GDM1 (cell line): ENCODE measurements around the gene F11R.
"Not testable (repeated sequence)": the region's sequence is repeated elsewhere in the genome, so short reads cannot be mapped to it uniquely, and the experiment has no call there.

ENCODE experiments used
- DNase-seq: peaks from one replicate; lab custom pipeline; 2025; lab: John Stamatoyannopoulos, UW

Gene F11R

DNA sequence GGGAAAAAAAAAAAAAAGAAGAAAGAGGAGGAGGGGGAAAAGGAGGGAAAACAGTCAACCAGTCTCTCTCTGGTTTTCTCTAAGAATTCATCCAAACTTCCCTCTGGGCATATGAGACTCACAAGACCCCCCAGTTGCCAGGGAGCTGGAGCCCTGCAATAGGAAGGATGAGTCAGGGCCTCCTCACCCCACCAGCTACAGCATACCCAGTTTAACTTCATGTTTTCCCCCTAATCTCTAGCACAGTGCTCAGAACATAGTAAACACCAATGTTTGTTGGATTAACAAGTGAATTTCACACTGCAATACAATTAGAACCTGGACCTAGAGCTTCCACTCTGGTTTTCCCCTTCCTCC lies 7.8 kb downstream of the F11R start:
- peak; percentile 42 for DNase-seq

- no peak for DNase-seq
Measured at GRCh38 chr1:161012420-161012819, 8.5 kb downstream of the F11R start.

GRCh38 chr1:161009602-161010211 lies 11.2 kb downstream of the F11R start:
- DNase-seq: no peak

- no peak for DNase-seq
Measured at GRCh38 chr1:161008869-161009510, 12.0 kb downstream of the F11R start.

- no peak for DNase-seq
Measured at GRCh38 chr1:161007369-161007768, 13.6 kb downstream of the F11R start.

- DNase-seq: no peak
Measured at GRCh38 chr1:161006563-161006962, 14.4 kb downstream of the F11R start.

DNA sequence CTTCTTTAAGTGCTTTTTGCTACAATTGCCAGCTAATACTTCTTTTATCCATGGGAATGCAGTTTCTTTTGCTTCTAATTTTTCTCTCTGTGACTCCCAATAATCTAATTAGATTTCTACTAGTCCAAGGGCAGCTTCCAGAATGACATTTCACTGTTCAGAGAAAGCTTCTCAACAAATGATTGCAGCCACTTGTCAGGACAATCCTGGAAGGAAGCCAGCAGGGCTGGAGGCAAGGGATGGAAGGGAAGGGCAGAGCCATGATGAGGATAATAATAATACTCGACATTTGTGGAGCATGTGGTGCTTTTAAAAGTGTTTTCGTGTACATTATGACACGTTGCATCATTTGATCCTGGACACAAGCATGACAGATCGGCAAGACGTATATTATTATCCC lies 19.4 kb downstream of the F11R start:
- no peak for DNase-seq

DNA sequence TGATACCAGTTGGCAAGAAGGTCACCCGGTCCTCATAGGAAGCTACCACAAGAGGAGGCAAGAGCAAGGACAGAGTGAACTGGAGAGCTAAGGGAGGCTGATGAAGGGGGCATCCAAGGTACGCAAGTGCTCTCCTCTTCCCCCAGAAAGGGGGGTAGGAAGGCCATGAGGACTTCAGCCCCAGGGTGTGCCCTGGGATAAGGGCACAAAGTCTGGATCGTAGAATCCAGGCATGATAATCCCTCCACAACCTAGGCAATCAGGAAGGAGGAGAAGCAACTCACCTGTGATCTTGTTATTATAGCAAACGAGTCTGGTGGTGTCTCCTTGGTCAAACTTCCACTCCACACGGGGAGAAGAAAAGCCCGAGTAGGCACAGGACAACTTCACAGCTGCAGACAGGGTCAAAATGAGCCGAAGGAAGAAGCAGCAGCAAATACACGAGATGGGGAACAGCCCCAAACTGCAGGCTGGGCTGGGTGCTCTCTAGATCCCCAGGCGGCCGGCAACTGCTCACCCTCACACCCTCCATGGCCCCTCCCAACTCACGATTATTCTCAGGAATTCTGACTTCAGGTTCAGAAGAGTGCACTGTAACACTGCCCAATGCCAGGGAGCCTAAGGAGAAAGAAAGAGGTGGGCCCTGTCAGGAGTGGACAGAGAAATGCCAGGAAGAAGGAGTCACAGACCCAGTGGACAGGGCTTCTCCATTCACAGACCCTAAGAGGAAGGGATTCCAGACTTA lies 20.0 kb downstream of the F11R start:
- no peak for DNase-seq

GRCh38 chr1:160999376-160999775 lies 21.6 kb downstream of the F11R start:
- no peak for DNase-seq

DNA sequence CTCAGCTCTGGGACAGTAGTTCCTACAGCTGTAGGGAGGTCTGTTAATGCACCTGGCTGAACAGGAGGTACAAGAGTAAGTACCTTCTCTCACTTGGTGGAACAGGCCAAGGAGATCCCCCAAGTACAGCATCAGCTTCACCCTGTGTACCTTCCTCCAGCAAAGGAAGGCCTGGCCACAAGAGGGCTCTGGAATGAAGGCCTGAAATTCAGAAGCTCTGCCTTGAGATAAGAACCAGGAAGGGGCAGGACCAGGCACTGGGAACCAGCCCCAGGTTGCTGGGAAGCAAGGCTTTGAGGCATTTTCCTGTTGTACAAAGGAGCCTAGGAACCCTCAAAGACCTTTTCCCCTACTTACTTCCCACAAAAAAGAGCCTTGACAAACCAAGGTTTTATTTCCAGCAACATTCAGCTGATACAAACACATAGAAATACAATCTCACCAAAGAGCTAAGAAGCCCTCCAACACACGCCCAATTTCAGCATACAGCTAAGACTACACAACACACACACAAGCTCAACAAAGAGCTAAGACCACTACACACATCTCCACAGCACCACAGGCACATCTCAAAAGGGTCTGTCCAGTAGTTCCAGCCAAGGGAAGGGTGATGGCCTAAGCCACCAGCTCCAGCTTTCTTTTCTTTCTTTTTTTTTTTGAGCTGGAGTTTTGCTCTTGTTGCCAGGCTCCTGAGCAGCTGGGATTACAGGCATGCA lies 23.5 kb downstream of the F11R start:
- peak; percentile 41 for DNase-seq

DNA sequence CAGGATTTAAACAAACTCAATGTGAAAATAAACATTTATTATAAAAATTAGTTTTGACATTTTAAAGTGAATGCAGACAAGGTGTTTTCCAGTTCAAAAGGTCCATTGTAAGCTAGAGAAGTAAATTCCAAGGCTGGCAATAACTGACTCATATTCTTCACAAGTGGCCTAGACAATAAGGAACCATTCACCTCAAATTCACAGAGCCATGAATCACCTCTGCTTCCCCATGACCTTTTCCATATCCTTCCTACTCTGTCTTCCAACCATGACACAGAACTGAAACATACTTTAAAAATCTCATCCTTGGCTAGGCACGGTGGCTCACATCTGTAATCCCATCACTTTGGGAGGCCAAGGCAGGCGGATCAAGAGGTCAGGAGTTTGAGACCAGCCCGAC lies 24.8 kb downstream of the F11R start:
- no peak for DNase-seq

GRCh38 chr1:160993544-160994193 lies 27.3 kb downstream of the F11R start:
- DNase-seq: no peak

GRCh38 chr1:160992036-160992435 lies 28.9 kb downstream of the F11R start:
- DNase-seq: not testable (repeated sequence)

- no peak for DNase-seq
Measured at GRCh38 chr1:160987359-160988050, 33.4 kb downstream of the F11R start.

- DNase-seq: no peak
Measured at GRCh38 chr1:160985723-160986122, 35.2 kb downstream of the F11R start.

GRCh38 chr1:160981584-160982411 lies 39.2 kb downstream of the F11R start:
- no peak for DNase-seq

DNA sequence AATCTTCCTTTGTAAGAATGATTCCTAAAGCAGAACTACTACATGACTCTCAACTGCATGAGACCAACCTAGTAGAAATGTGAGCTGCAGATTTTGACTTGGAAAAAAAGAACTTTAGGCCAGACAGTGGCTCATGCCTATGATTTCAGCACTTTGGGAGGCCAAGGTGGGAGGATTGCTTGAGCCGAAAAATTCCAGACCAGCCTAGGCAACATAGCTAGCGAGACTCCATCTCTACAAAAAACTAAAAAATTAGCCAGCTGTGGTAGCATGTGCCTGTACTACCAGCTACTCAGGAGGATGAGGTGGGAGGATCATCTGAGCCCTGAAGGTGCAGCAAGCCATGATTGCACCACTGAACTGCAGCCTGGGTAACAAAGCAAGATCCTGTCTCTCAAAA lies 41.7 kb downstream of the F11R start:
- DNase-seq: no peak

DNA sequence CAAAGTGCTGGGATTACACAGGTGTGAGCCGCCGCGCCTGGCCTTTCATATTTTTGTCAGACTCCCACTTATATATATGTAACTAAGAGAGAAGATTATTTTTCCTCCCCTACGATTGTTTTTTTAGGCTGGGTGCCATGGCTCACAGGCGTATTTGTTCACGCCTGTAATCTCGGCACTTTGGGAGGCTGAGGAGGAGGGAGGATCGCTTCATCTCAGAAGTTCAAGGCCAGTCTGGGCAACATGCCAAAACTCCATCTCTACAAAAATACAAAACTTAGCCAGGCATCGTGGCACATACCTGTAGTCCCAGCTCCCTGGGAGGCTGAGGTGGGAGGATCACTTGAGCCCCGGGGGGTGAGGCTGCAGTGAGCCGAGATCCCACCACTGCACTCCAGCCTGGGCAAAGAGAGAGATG lies 42.4 kb downstream of the F11R start:
- no peak for DNase-seq

DNA sequence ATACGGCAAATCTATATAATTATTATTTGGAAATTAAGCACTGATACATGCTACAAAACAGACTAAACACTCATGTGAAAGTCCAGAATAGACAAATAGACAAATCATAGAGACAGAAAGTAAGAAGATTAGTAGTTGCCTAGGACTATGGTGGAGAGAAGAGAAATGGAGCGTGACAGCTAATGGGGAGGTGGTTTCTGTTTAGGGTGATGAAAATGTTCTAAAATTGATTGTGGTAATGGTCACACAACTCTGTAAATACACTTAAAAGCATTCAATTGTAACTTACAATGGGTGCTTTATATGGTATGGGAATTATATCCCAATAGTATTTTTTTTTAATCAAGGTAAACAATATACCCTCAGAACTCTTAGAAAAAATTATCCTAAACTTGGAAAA lies 45.9 kb downstream of the F11R start:
- DNase-seq: no peak

GRCh38 chr1:160973491-160973890 lies 47.5 kb downstream of the F11R start:
- DNase-seq: no peak

- no peak for DNase-seq
Measured at GRCh38 chr1:160972939-160973338, 48.0 kb downstream of the F11R start.
